DMS 273 treated with DMSO at 0.1 percent for 48 hours (cell line): ENCODE data around the gene NDUFS7.

Experiments used
- DNase-seq: peaks from one replicate; lab custom pipeline; 2025; lab: John Stamatoyannopoulos, UW

The NDUFS7 gene

GRCh38 chr19:1401138-1401888 lies 17.6 kb downstream of the NDUFS7 start, which contains the start of gene GAMT:
Gene GAMT, minus strand, starts transcription at chr19:1401542. Its CDS starts 66 bp downstream, at chr19:1401476.
- DNase-seq: no peak

- no peak for DNase-seq
Measured at GRCh38 chr19:1401889-1402217, 18.1 kb downstream of the NDUFS7 start.

- no peak for DNase-seq
Measured at GRCh38 chr19:1402411-1403070, 18.8 kb downstream of the NDUFS7 start.

GRCh38 chr19:1406774-1407527 lies 23.2 kb downstream of the NDUFS7 start:
- DNase-seq: peak; percentile 91

GRCh38 chr19:1407528-1408299 lies 24.0 kb downstream of the NDUFS7 start, which contains the start of gene DAZAP1:
Gene DAZAP1, plus strand, starts transcription at chr19:1407586. Its CDS starts 188 bp downstream, at chr19:1407774.
- no peak for DNase-seq

GRCh38 chr19:1408300-1409203 lies 24.8 kb downstream of the NDUFS7 start:
- DNase-seq: no peak

- no peak for DNase-seq
Measured at GRCh38 chr19:1409204-1410005, 25.7 kb downstream of the NDUFS7 start.

GRCh38 chr19:1410136-1410786 lies 26.6 kb downstream of the NDUFS7 start:
- no peak for DNase-seq

- DNase-seq: no peak
Measured at GRCh38 chr19:1410789-1411188, 27.1 kb downstream of the NDUFS7 start.

GRCh38 chr19:1411255-1412191 lies 27.8 kb downstream of the NDUFS7 start:
- DNase-seq: peak; percentile 21

- no peak for DNase-seq
Measured at GRCh38 chr19:1412323-1412923, 28.7 kb downstream of the NDUFS7 start.

GRCh38 chr19:1412995-1413800 lies 29.5 kb downstream of the NDUFS7 start:
- DNase-seq: no peak

GRCh38 chr19:1416014-1416841 lies 32.5 kb downstream of the NDUFS7 start:
- DNase-seq: no peak

- DNase-seq: no peak
Measured at GRCh38 chr19:1417145-1417544, 33.4 kb downstream of the NDUFS7 start.

GRCh38 chr19:1417681-1418495 lies 34.2 kb downstream of the NDUFS7 start:
- DNase-seq: no peak

GRCh38 chr19:1418496-1418775 lies 34.7 kb downstream of the NDUFS7 start:
- DNase-seq: no peak
